Endothelial cell of umbilical vein (primary cell): ENCODE data around the gene STK38. TPM values are rescaled to one million over a fixed set of nuclear protein-coding genes. Genes with fewer than 3 reads are reported as not detected.

ENCODE experiments used
- BruUV-seq: library from RNA; stranded (reverse); fragments of 400-500 nt; replicated peaks from 2 replicates; lab custom pipeline; 2021; lab: Mats Ljungman, UMichigan
- CTCF ChIA-PET: fragments of 300-600, 350-600 bp; sonication (Branson Sonifier 250); formaldehyde crosslinking; loops from one replicate; lab custom pipeline; 2021; ENCODE audit warnings: antibody characterized with exemption, inconsistent platforms; lab: Charles Lee
- POLR2A ChIA-PET: fragments of 300-600, 350-600 bp; sonication (Branson Sonifier 250); formaldehyde crosslinking; loops from one replicate; lab custom pipeline; 2021; ENCODE audit warnings: antibody characterized with exemption, inconsistent platforms; lab: Charles Lee
- DNase-seq: peaks from one replicate; pipeline ENCODE4 v3.0.0-alpha.2; 2011; ENCODE audit warnings: low read depth, low spot score
- FAIRE-seq: peaks from 2 replicates; lab custom pipeline; 2011; peaks lifted over from hg19 to GRCh38; lab: Jason Lieb, UNC
- H2AFZ ChIP-seq: 2 replicates; pipeline ENCODE4 v1.6.0; 2012; ENCODE audit warnings: low read depth, low read length, control low read depth, inconsistent platforms
- H3K27ac ChIP-seq: 2 replicates; pipeline ENCODE4 v1.5.1; 2011; ENCODE audit warnings: low read depth, mild to moderate bottlenecking, control low read depth, low read length, moderate library complexity; ENCODE audit not compliant: insufficient read depth
- H3K27me3 ChIP-seq, 2 experiments: 2 replicates each; pipeline versions ENCODE4 v1.6.0 to v1.6.1; 2011; ENCODE audit warnings: low read length in 2 of 2, mixed read lengths in 1 of 2; ENCODE audit not compliant: control insufficient read depth in 2 of 2, insufficient read depth in 2 of 2
- H3K36me3 ChIP-seq, 2 experiments: 2 replicates in 1 of 2; 3 replicates in 1 of 2; pipeline ENCODE4 v1.5.1; 2011; ENCODE audit warnings: low read length in 2 of 2, mild to moderate bottlenecking in 1 of 2, moderate library complexity in 1 of 2; ENCODE audit not compliant: control insufficient read depth in 2 of 2, insufficient read depth in 2 of 2; ENCODE audit errors: extremely low read depth in 1 of 2
- H3K4me1 ChIP-seq: 3 replicates; pipeline ENCODE4 v1.5.1; 2011; ENCODE audit warnings: mild to moderate bottlenecking, low read length; ENCODE audit not compliant: control insufficient read depth, insufficient read depth; ENCODE audit errors: extremely low read depth
- H3K4me2 ChIP-seq: 2 replicates; pipeline ENCODE4 v1.6.1; 2011; ENCODE audit warnings: low read length, control low read depth, mixed read lengths; ENCODE audit not compliant: insufficient read depth
- H3K4me3 ChIP-seq, 3 experiments: fragments of 200-600 bp in 1 of 3; sonication (generic), shearing (Covaris generic) in 1 of 3; replicated peaks in 1 of 3; 2 replicates each; pipeline ENCODE4 v1.5.1; 2011 to 2016; ENCODE audit warnings: control low read depth in 3 of 3, low read length in 3 of 3, mild to moderate bottlenecking in 2 of 3, inconsistent platforms in 1 of 3, low read depth in 1 of 3, moderate library complexity in 1 of 3; ENCODE audit not compliant: insufficient read depth in 1 of 3
- H3K79me2 ChIP-seq: 2 replicates; pipeline ENCODE4 v1.6.0; 2012; ENCODE audit warnings: low read length, inconsistent platforms; ENCODE audit not compliant: control insufficient read depth, insufficient read depth
- H3K9ac ChIP-seq: replicated peaks from 2 replicates; pipeline ENCODE3; 2011; ENCODE audit warnings: low read length, control low read depth; ENCODE audit not compliant: insufficient read depth; ENCODE audit errors: extremely low read depth
- H3K9me1 ChIP-seq: replicated peaks from 3 replicates; pipeline ENCODE4 v1.6.0; 2011; ENCODE audit warnings: mild to moderate bottlenecking, low read length; ENCODE audit not compliant: control insufficient read depth, insufficient read depth; ENCODE audit errors: extremely low read depth
- H3K9me3 ChIP-seq: replicated peaks from 2 replicates; pipeline ENCODE4 v1.5.1; 2012; ENCODE audit warnings: low read length, inconsistent platforms; ENCODE audit not compliant: control insufficient read depth, insufficient read depth
- H4K20me1 ChIP-seq: replicated peaks from 2 replicates; pipeline ENCODE3; 2011; ENCODE audit warnings: mild to moderate bottlenecking, low read length; ENCODE audit not compliant: control insufficient read depth, insufficient read depth; ENCODE audit errors: extremely low read depth
- EZH2 ChIP-seq: IDR thresholded peaks from 2 replicates; pipeline ENCODE4 v1.6.1; 2012; ENCODE audit warnings: borderline replicate concordance, low read depth, mild to moderate bottlenecking, moderate library complexity, low read length, inconsistent platforms; ENCODE audit not compliant: severe bottlenecking
- FOS ChIP-seq: IDR thresholded peaks from 2 replicates; pipeline ENCODE4 v1.6.1; 2011; ENCODE audit warnings: mild to moderate bottlenecking, low read length, moderate library complexity, borderline replicate concordance; ENCODE audit not compliant: insufficient read depth
- GATA2 ChIP-seq: IDR thresholded peaks from 2 replicates; pipeline ENCODE4 v1.7.0; 2011; ENCODE audit warnings: low read depth, mild to moderate bottlenecking, moderate library complexity, mixed read lengths, low read length; ENCODE audit not compliant: insufficient read length, insufficient read depth
- JUN ChIP-seq: IDR thresholded peaks from 2 replicates; pipeline ENCODE4 v1.6.1; 2011; ENCODE audit warnings: borderline replicate concordance, low read depth; ENCODE audit not compliant: insufficient read length, insufficient read depth
- MAX ChIP-seq: IDR thresholded peaks from 2 replicates; pipeline ENCODE4 v1.6.1; 2011; ENCODE audit not compliant: insufficient read depth, insufficient read length
- MYC ChIP-seq: IDR thresholded peaks from one replicate; pipeline ENCODE4 v1.6.1; 2011; ENCODE audit warnings: mild to moderate bottlenecking, low read depth, low read length
- POLR2A ChIP-seq: IDR thresholded peaks from 2 replicates; pipeline ENCODE4 v1.6.1; 2012; ENCODE audit warnings: low read depth, mild to moderate bottlenecking, control low read depth, low read length
- POLR2AphosphoS5 ChIP-seq: IDR thresholded peaks from 2 replicates; pipeline ENCODE4 v1.6.1; 2012; ENCODE audit warnings: low read depth, mild to moderate bottlenecking, control low read depth, low read length, moderate library complexity; ENCODE audit not compliant: insufficient read depth
- dilution Hi-C: fragments of 300-500 bp; cut with MboI; formaldehyde crosslinking; loops from one replicate; pipeline ENCODE4 v1.15.0; 2019; ENCODE audit warnings: low sequenced_read_pairs; ENCODE audit not compliant: extremely low pct_ligation_motif_present
- intact Hi-C: fragments of 100-400 bp; cut with micrococcal nuclease; formaldehyde crosslinking; loops from one replicate; pipeline ENCODE4 v1.10.0; 2022
- polyA plus RNA-seq, 4 experiments: library from polyadenylated mRNA; depleted of rRNA in 3 of 4; stranded (reverse) in 3 of 4; unstranded in 1 of 4; fragments of >200 nt; gene quantifications; 2 replicates each; pipeline versions ENCODE4 v1.2.1 to v1.2.3, GENCODE V29; 2011 to 2012; ENCODE audit warnings: missing spikeins in 1 of 4
- total RNA-seq: library from RNA; stranded (reverse); gene quantifications from 2 replicates; pipeline ENCODE4 v1.2.3, GENCODE V29; 2021
- TF ChIP-seq, protein P1 (sequence below), 2 donors: IDR thresholded peaks; 1 replicate in 1 of 2; 2 replicates in 1 of 2; pipeline ENCODE4 v1.5.1; 2011; ENCODE audit warnings: low read length in 2 of 2, mild to moderate bottlenecking in 2 of 2, moderate library complexity in 2 of 2, control low read depth in 1 of 2, inconsistent platforms in 1 of 2, low read depth in 1 of 2; ENCODE audit not compliant: insufficient read depth in 1 of 2; ENCODE audit errors: extremely low read depth in 1 of 2

The STK38 gene
- total and polyA plus RNA-seq, 2 donors (not counting 3 experiments of a cell fraction or from before 2014, with no cell fraction given) = 10.1 to 30.3 TPM

GRCh38 chr6:36499918-36500317 is 47.4 kb downstream of the STK38 start:
- no peaks in the 10 kb centered on the region for H3K9me1 ChIP-seq
- intact Hi-C loops = no loop called here

More at GRCh38 chr6:36499918-36500317, 47.4 kb downstream of the STK38 start:
- no peaks in the 10 kb centered on the region for H4K20me1 ChIP-seq
- FAIRE-seq (no peak), DNase-seq (no peak)
- H3K27me3 ChIP-seq = no peaks in the 10 kb centered on the region
- no TSS peak for BruUV-seq
- H3K4me1 ChIP-seq = no peaks in the 10 kb centered on the region
- H3K79me2 ChIP-seq = no peaks in the 10 kb centered on the region
- H2AFZ ChIP-seq = no peak overlapping the region
- no peak overlapping the region for H3K4me3 ChIP-seq
- ChIA-PET POLR2A (no interaction called here), CTCF (interaction anchor here (0.7 to 1.0 kb wide), 2 partner anchors 22 to 52 kb away, joined by 3 to 5 read pairs; no protein-coding TSS in a partner anchor)
- no peak overlapping the region for H3K9ac ChIP-seq
- H3K9me3 ChIP-seq = no peaks in the 10 kb centered on the region
- no peak overlapping the region for H3K4me2 ChIP-seq
- no peak for TF ChIP-seq POLR2A
- no peak for TF ChIP-seq GATA2
- TF ChIP-seq JUN = no peak
- no peak for TF ChIP-seq MYC
- TF ChIP-seq, protein P1, sequence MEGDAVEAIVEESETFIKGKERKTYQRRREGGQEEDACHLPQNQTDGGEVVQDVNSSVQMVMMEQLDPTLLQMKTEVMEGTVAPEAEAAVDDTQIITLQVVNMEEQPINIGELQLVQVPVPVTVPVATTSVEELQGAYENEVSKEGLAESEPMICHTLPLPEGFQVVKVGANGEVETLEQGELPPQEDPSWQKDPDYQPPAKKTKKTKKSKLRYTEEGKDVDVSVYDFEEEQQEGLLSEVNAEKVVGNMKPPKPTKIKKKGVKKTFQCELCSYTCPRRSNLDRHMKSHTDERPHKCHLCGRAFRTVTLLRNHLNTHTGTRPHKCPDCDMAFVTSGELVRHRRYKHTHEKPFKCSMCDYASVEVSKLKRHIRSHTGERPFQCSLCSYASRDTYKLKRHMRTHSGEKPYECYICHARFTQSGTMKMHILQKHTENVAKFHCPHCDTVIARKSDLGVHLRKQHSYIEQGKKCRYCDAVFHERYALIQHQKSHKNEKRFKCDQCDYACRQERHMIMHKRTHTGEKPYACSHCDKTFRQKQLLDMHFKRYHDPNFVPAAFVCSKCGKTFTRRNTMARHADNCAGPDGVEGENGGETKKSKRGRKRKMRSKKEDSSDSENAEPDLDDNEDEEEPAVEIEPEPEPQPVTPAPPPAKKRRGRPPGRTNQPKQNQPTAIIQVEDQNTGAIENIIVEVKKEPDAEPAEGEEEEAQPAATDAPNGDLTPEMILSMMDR (IDR thresholded peaks at IDR 0.05; ENCODE audit: extremely low read depth in 1 of 2, insufficient read depth in 1 of 2, low read depth in 1 of 2, low read length in 2 of 2) = no peak
- no peak for TF ChIP-seq MAX
- no peak for TF ChIP-seq POLR2AphosphoS5
- TF ChIP-seq EZH2 = no peak
- no peak for TF ChIP-seq FOS
- dilution Hi-C loops = no loop called here
- H3K36me3 ChIP-seq = peaks cover 7 to 11% of the 10 kb centered on the region in 2 experiments
- H3K27ac ChIP-seq = no peak overlapping the region
